GM12874 (cell line): ENCODE data around the gene SPAG9.

Experiments
- TF ChIP-seq, protein P1 (sequence below): IDR thresholded peaks from 2 replicates; pipeline ENCODE4 v1.5.1; 2011; ENCODE audit warnings: low read depth, mild to moderate bottlenecking, control low read depth, low read length, moderate library complexity; ENCODE audit not compliant: insufficient read depth

SPAG9 gene

DNA sequence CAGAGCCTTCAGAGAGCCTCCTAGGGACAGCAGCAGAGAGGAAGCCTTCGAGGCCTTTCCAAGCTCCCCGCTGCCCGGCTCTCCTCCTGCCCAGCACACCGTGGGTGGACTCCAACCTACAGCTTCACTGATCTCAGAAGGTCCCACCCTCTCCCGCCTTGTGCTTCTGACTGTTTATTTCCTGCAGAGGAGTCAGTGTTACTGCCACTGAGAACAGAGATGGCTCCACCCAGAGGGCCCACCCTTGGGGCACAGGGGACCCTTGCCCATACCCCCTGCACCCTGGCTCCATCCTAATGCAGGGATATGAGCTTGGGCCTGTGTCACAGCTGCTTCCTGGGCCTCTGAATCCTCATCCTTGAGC, 201.8 kb downstream of the SPAG9 start:
- TF ChIP-seq, protein P1, sequence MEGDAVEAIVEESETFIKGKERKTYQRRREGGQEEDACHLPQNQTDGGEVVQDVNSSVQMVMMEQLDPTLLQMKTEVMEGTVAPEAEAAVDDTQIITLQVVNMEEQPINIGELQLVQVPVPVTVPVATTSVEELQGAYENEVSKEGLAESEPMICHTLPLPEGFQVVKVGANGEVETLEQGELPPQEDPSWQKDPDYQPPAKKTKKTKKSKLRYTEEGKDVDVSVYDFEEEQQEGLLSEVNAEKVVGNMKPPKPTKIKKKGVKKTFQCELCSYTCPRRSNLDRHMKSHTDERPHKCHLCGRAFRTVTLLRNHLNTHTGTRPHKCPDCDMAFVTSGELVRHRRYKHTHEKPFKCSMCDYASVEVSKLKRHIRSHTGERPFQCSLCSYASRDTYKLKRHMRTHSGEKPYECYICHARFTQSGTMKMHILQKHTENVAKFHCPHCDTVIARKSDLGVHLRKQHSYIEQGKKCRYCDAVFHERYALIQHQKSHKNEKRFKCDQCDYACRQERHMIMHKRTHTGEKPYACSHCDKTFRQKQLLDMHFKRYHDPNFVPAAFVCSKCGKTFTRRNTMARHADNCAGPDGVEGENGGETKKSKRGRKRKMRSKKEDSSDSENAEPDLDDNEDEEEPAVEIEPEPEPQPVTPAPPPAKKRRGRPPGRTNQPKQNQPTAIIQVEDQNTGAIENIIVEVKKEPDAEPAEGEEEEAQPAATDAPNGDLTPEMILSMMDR = no peak

DNA sequence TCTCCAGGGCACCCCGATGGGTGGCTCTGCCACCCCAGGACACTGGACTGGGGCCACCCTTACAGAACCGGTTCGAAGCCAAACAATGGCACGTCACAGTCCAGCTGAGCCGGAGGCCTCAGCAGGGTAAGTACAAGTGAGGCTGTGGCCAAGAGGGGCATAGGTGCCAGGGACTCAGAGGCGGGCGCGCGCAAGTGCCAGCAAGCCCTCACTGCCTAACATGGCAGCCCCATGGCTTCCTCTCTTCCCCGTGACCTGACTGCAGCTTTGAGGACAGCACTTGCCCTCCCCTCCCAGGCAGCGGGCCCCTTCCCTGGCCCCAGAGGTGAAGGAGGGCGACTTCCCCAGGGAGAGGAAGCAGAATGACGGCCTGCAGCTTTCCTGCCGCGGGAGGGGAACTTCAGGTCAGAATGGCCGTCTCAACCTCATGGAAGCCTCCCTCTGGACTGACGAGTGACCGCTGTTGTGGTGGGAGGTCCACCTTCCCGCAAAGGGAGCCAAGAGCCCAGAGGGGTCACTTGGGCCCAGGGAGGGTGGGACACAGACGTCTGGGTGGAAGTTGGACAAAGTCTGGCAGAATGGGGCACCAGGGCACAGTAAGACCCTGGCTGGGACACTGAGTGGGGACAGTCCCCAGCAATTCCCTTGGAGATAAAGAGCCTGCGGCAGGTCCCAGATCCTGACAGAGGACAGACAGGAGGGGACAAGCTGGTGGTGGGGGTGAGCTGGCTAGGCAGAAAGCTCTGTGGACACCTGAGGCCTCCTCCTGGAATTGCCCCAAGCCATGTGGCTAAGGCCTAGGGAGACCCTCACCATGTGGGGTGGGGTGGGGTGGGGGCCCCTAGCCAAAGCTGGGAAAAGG, 202.4 kb downstream of the SPAG9 start:
- TF ChIP-seq, protein P1 = no peak

DNA sequence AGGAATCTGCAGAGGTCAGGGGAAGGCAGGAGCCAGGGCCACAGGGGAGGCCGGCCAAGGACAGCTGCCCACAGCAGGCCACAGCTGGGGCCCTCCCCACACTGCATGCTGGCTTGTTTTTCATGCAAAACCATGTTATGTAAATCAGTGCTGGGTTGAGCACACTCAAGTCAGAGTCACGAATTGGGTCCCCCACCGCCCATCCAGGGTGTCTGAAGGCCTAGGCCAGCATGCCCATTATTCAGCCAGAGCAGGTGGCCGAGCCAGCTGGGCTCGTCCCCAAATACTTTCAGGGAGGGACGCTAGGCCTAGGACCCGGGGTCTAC, 203.3 kb downstream of the SPAG9 start:
- TF ChIP-seq, protein P1 = no peak

DNA sequence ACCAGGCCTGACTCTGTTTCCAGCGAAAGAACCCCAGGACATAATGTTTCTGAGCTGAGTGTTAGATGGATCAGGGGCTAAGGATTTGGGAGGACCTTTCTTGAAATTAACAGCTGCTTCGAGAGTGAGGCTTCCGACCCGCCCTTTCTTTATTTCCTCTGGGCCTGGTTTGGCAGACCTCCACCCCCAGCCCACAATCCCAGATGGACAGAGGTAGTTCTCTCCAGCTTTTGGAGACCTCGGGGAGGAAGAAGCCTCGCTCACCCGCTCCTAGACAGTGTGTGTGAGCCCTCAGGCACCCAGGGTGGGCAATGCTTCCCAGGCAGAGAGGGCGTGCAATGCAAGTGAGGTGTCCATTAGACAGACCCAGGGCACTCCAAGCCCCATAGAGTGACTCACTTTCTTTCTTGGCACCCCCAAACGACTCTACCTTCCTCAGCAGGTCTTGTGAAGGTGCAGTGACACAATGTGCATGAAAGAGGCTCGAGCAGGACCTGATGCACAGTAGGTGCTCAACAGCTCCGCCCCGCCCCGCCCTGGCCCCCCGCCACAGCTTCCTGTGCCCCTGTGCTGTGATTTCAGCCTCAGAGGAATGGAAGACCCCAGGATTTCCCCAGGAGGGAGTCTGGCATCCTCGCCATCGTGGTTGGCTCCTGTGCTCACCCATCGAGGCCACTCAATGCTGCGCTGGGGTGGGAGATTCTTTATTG, 203.8 kb downstream of the SPAG9 start:
- TF ChIP-seq, protein P1 = no peak

DNA sequence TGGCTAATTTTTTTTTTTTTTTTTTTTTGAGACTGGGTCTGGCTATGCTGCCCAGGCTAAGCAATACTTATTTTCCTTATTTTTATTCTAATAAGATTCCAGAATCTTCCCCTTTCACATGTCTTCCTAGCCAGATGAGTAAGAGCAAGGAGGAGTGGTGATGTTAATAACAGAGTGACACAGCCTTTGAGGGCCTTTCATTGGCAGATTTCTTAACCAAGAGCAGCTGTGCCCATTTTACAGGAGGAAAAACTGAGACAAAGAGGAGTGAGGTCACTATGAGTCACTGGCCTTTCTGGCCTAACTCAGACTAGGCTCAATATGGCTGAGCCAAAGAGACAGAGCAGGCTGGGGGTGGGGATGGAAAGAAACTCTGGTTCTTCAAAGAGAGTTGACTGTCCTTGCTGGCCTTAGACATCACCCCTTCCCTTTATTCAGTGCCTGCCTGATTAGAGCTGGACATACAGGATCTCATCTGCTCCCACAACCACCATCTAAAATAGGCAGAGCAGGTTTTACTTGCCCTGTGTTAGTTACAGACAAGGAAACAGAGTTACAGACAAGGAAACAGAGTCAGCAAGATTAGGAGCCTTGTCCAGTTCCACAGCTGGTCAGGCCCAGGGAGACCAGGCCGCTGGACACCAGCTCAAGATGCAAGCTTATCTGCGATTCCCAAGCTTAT, 204.5 kb downstream of the SPAG9 start:
- TF ChIP-seq, protein P1 = no peak

DNA sequence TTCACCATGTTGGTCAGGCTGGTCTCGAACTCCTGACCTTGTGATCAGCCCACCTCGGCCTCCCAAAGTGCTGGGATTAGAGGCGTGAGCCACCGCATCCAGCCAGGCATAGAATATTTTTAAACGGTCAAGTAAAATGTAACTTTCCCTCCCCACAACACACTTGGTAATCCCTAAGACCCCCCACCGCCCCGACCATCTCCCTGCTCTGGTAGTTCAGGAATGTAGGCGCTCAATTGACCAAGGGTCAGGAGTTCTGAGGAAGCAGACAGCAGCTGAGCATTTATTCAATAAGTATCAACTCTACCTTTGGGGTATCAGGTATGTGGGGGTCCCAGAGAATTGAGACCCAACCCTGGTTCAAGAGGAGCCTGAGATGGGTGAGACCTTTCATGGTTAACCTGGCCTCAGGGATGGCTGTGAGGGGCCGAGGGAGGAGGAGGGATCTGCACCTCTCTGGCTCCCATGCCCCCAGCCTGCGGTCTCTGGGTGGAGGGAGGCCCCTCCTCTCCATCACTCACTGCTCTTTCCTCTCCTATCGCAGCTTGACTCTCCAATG, 206.1 kb downstream of the SPAG9 start:
- TF ChIP-seq, protein P1 = no peak

DNA sequence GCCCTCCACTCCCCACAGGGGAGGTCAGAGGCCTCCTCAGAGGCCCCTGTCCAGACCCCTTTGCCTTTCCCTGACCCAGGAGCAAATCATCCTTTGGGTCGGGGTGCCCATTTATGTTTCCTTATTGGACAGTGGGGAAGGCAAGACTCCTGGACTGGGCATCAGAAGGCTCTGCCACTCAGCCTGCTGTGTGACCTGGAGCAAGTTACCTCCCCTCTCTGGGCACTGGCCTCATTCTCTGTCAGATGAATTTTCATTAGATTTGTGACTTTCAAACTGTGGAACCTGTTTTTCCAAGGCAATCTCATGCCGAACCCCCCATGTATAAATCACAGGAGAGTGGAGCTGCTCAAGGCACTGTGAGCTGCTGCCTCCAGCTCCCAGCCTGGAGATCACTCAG, 207.5 kb downstream of the SPAG9 start:
- TF ChIP-seq, protein P1 = no peak
